Left cardiac atrium (tissue), 4 donors: ENCODE data around the gene GSTT2B. TPM values are rescaled to one million over a fixed set of nuclear protein-coding genes. Genes with fewer than 3 reads are reported as not detected.
"Not testable (repeated sequence)": the region's sequence is repeated elsewhere in the genome, so short reads cannot be mapped to it uniquely, and the experiment has no call there.

Source experiments
- ATAC-seq, 2 donors: fragments of 200-7000 bp; cut with Tn5 transposase; one replicate each; pipeline ENCODE4 v1.9.1; 2020; ENCODE audit warnings: mild to moderate bottlenecking in 2 of 2, moderate library complexity in 2 of 2
- DNase-seq: peaks from one replicate; pipeline ENCODE4 v3.0.0-alpha.2; 2020
- intact Hi-C, 2 donors: fragments of 100-400 bp; cut with DNase I; formaldehyde crosslinking; loops; one replicate each; pipeline versions ENCODE4 v1.14.1 to v1.15.1; 2022 to 2023
- total RNA-seq, 2 donors: library from RNA; stranded (reverse); fragmentation: NEBNext Ultra II Directional; extraction: Animal tissue kit (Norgen Biotek cat#: 25700); gene quantifications; one replicate each; pipeline ENCODE4 v1.2.1, GENCODE V29; 2021
- donor health status: DM: no; HTN: yes; CAD: no.
- donor health status: DM: no; HTN: yes; CAD: no; lungs with severe emphysema.
- donor health status: DM: yes; HTN: yes; CAD: no.
- donor health status: Dilated cardiomyopathy.

GSTT2B gene
- total RNA-seq, 2 donors from 2014 or later: 4.8 to 7.9 TPM

DNA sequence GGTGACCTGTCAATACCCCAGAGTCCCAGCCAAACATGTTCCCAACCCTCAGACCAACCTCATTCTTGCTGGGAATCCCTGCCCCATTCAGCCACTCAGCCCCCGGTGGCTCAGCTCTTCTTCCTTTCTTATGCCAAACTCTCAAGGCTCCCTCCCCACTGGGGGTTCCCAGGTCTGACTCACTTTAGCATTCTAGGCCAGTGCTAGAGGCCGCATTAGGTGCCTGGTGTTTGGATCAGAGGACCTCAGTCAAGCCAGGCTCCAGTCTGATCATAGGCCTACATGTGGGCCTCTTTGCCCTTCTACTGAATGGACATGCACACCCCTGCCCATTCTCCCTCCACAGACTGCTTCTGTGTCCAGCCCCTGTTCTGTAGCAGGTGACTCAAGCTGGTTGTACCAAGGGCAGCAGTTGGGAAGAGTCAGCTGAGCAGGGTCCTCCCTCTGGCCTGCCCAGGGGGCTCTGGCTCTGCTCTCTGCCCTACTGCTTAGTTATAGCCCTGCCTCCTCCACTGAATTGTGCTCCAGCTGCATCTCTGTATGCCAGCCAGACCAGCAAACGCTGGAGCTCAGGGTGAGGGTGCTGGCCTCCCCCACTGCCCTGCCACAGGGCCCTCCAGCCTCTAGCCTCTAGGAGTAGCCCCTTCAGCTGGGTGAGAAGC is 28.7 kb upstream of the GSTT2B start:
- not testable (repeated sequence) for DNase-seq
- intact Hi-C loops: loop anchor here in 1 of 2 donors (10.0 kb wide), 1 partner anchor 195 kb away; the partner anchor contains the start of gene SUSD2
- peak in 1 of 2 donors; percentile 30 for ATAC-seq

DNA sequence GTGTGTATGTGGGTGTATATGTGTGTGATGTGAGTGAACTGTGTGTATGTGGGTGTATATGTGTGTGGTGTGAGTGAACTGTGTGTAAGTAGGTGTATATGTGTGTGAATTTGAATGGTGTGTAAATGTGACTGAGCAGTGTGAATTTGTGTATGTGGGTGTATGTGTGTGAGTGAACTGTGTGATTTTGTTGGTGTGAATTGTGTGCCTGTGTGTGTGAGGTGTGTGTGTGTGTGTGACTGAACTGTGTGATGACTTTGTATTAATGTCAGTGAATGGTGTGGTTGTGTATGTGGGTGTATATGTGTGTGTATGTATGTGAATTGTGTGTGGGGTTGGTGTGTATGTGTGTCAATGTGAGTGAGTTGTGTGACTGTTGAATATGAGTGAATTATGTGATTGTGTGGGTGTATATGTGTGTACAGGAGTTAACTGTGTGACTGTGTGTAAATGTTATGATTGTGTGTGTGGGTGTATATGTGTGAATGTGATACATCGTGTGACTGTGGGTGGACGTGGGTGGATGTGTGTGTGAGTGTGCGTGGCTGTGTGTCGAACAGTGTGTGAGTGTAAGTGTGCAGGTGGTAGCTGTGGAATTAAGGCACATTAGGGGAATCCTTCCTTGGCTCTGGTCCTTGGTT is 25.7 kb upstream of the GSTT2B start:
- intact Hi-C loops: loop anchor here in 1 of 2 donors (10.0 kb wide), 1 partner anchor 198 kb away; the partner anchor contains the start of gene SUSD2
- DNase-seq, ATAC-seq: not testable (repeated sequence)

- intact Hi-C loops: loop anchor here in 1 of 2 donors (10.0 kb wide), 1 partner anchor 199 kb away; the partner anchor contains the start of gene SUSD2
- ATAC-seq, DNase-seq: not testable (repeated sequence)
These were observed 25.1 kb upstream of the GSTT2B start for GRCh38 chr22:23986089-23986488.

- intact Hi-C loops: loop anchor here in 1 of 2 donors (10.0 kb wide), 1 partner anchor 200 kb away; the partner anchor contains the start of gene SUSD2
- no peak for DNase-seq
- ATAC-seq: no peak
These were observed 23.4 kb upstream of the GSTT2B start for GRCh38 chr22:23984430-23984829.

GRCh38 chr22:23980567-23980966 is 19.6 kb upstream of the GSTT2B start:
- not testable (repeated sequence) for ATAC-seq, DNase-seq
- intact Hi-C loops: loop anchor here in 1 of 2 donors (10.0 kb wide), 1 partner anchor 204 kb away; the partner anchor contains the start of gene SUSD2

DNA sequence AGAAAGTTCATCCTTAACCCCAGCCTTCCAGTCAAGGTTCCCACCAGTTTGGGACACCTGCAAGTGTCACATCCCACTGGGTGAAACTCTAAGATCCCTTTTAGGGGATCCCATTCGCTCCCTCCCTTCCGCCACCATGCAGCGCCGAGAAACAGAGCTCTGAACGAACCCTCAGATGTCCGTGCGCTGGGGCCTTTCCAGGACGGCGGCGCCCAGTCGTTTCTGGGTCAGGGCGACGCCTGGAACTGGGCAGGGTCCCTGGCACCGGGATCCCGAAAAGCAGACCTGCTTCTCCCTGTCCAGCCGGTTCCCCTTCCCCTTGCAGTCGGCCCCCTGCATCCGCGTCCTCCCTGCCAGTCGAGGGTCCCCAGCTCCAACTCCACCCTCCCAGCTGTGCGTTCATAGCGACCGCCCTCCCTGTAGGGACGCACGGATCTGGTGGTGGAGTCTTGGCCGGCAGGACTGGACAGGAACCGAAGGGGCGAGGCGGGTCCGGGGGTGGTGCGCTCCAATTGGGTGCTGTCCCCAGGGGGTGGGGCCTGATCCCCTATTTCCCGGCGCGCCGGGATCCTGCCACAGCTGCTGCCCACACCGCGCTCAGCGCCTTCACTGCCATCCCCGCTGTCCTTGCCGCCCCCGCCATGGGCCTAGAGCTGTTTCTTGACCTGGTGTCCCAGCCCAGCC is 18.7 kb upstream of the GSTT2B start, which contains the start of gene GSTT2:
GSTT2 (plus strand) TSS at position 578 of the 684 bp plus-strand sequence.
- DNase-seq: not testable (repeated sequence)
- intact Hi-C loops: loop anchor here in 1 of 2 donors (10.0 kb wide), 1 partner anchor 205 kb away; the partner anchor contains the start of gene SUSD2
- ATAC-seq: peak; percentile 95 to 97

DNA sequence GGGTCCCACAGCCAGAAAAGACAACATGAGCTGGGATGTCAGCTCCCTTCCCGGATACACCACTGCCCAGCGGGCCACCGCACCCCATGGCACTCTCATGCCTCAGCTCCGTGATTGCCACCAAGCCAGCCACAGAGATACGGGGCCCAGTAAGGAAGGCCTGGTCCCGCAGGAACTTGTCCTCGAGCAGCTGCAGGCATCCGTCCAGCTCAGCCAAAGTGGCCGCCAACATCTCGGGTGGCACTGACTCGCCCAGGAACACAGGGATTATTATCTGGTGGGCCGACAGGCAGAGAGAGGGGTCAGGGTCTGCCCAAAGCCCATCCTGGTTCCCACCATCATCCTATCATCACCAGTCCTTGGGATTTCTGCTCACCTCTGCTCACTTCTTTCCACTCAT is 16.3 kb upstream of the GSTT2B start:
- ATAC-seq, DNase-seq, intact Hi-C loops: not testable (repeated sequence)

GRCh38 chr22:23974836-23975352 is 13.9 kb upstream of the GSTT2B start:
- peak; percentile 24 to 31 for ATAC-seq
- DNase-seq: not testable (repeated sequence)
- intact Hi-C loops: loop anchor here in 1 of 2 donors (5.0 kb wide), 1 partner anchor 48 kb away; no protein-coding TSS in a partner anchor

DNA sequence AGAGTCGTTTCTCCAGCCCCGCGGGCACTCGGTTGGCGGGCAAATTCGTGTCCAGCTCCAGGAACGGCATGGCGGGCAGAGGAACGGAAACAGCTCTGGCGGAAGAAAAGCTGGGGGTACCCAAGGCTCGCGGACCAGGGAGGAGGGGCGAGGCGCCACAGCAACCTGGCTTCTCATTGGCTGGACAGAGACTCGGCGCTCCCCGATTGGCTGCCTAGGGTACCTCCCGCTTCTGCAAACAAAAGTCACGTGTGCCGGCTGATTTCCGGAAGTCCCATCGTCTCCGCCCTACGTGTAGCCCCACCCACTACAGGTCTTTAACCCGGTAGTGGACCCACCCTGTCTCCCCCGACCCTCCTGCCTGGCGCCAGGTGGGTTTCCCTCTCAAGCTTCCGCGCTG is 13.3 kb upstream of the GSTT2B start, which contains the start of gene DDT:
DDT (minus strand) TSS at position 97 of the 400 bp plus-strand sequence; CDS start at position 70, 27 bp downstream.
- not testable (repeated sequence) for DNase-seq
- intact Hi-C loops: loop anchor here in 1 of 2 donors (5.0 kb wide), 1 partner anchor 47 kb away; no protein-coding TSS in a partner anchor
- ATAC-seq: peak; percentile 98 to 99

- intact Hi-C loops: loop anchor here in 1 of 2 donors (5.0 kb wide), 1 partner anchor 45 kb away; no protein-coding TSS in a partner anchor
- not testable (repeated sequence) for DNase-seq, ATAC-seq
These were observed 10.9 kb upstream of the GSTT2B start for GRCh38 chr22:23971927-23972326.

GRCh38 chr22:23970816-23971486 is 10.0 kb upstream of the GSTT2B start:
- DNase-seq: no peak
- intact Hi-C loops: loop anchor here in 1 of 2 donors (5.0 kb wide), 1 partner anchor 44 kb away; no protein-coding TSS in a partner anchor
- no peak for ATAC-seq

GRCh38 chr22:23970201-23970641 is 9.2 kb upstream of the GSTT2B start:
- DNase-seq: no peak
- ATAC-seq: no peak
- intact Hi-C loops: loop anchor here in 1 of 2 donors (5.0 kb wide), 1 partner anchor 43 kb away; no protein-coding TSS in a partner anchor

GRCh38 chr22:23969071-23969470 is 8.1 kb upstream of the GSTT2B start:
- ATAC-seq (no peak), DNase-seq (no peak)
- intact Hi-C loops: loop anchor here in 1 of 2 donors (5.0 kb wide), 1 partner anchor 37 kb away; no protein-coding TSS in a partner anchor

- not testable (repeated sequence) for DNase-seq
- ATAC-seq: peak; percentile 98 to 99
- intact Hi-C loops: loop anchor here in 1 of 2 donors (5.0 kb wide), 1 partner anchor 34 kb away; no protein-coding TSS in a partner anchor
These were observed 5.6 kb upstream of the GSTT2B start, which contains the start of gene DDTL for GRCh38 chr22:23966568-23966967. Gene DDTL (plus strand): TSS chr22:23966888. CDS start chr22:23966915, 27 bp downstream.

DNA sequence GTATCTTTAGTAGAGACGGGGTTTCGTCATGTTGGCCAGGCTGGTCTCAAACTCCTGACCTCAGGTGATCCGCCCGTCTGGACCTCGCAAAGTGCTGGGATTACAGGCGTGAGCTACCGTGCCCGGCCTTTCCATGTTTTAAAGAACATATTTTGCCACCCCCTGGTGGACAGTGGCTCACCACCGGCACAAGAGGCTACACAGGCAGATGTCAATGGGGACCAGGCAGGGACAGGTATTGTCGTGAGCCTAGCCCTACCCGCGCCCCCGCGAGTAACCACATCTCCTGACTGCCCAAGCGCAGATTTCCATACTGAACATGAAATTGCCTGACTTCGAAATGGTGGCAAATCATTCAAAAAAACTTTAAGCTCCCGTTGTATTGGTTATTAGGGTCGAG is 5.1 kb upstream of the GSTT2B start:
- peak; percentile 18 to 25 for ATAC-seq
- DNase-seq: not testable (repeated sequence)
- intact Hi-C loops: loop anchor here in 1 of 2 donors (5.0 kb wide), 1 partner anchor 34 kb away; no protein-coding TSS in a partner anchor

DNA sequence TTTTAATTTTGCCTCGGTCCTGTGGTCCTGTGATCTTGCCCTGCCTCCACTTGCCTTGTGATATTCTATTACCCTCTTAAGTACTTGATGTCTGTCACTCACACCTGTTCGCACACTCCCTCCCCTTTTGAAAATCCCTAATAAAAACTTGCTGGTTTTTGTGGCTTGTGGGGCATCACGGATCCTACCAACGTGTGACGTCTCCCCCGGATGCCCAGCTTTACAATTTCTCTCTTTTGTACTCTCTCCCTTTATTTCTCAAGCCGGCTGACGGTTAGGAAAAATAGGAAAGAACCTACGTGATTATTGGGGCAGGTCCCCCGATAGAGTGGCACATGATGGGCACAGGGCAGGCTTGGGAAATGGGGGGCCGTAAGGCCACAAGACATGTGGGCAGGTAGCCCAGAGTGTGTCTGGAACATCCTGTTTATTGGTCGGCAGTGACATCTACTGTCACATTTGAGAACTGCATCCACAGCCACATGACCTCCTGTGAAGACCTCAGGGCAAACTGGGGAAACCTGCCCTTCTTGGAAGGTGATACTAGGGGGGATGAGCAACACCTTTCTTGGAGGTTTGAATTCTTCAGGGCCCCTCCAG is 4.6 kb downstream of the GSTT2B start:
- intact Hi-C loops: loop anchor here in 1 of 2 donors (10.0 kb wide), 1 partner anchor 412 kb away; no protein-coding TSS in a partner anchor
- DNase-seq (peak; percentile 71), ATAC-seq (peak; percentile 75 to 79)

DNA sequence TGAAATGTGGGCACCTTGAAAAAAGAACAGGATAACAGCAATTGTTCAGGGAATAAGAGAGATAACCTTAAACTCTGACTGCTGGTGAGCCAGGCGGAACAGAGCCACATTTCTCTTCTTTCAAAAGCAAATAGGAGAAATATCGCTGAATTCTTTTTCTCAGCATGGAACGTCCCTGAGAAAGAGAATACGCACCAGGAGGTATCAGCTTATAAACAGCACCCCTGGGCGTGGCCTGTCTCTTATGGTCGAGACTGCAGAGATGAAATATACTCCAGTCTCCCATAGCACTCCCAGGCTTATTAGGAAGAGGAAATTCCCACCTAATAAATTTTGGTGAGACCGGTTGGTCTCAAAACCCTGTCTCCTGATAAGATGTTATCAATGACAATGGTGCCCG is 5.1 kb downstream of the GSTT2B start:
- not testable (repeated sequence) for ATAC-seq, DNase-seq
- intact Hi-C loops: loop anchor here in 1 of 2 donors (10.0 kb wide), 1 partner anchor 411 kb away; no protein-coding TSS in a partner anchor
